HL-60 (cell line): ENCODE measurements around the gene SRSF4.

Experiments
- CTCF ChIP-seq: IDR thresholded peaks from one replicate; pipeline ENCODE4 v1.5.1; 2011; ENCODE audit warnings: low read length, control low read depth, inconsistent platforms; ENCODE audit not compliant: insufficient read depth
- GABPA ChIP-seq: IDR thresholded peaks from 2 replicates; pipeline ENCODE4 v1.6.1; 2012; ENCODE audit warnings: low read depth
- POLR2AphosphoS5 ChIP-seq: IDR thresholded peaks from 2 replicates; pipeline ENCODE4 v1.6.1; 2012; ENCODE audit warnings: low read depth
- REST ChIP-seq: IDR thresholded peaks from 2 replicates; pipeline ENCODE4 v1.6.1; 2012; ENCODE audit warnings: low read depth; ENCODE audit not compliant: insufficient replicate concordance
- SPI1 ChIP-seq: IDR thresholded peaks from 2 replicates; pipeline ENCODE4 v1.6.1; 2012; ENCODE audit warnings: low read depth, mild to moderate bottlenecking, borderline replicate concordance

GRCh38 chr1:29180497-29181412 lies 945 bp downstream of the SRSF4 start:
- TF ChIP-seq CTCF (no peak), POLR2AphosphoS5 (no peak), GABPA (no peak), REST (no peak), SPI1 (no peak)
